ENCODE results near the gene FHOD1. TPM values are rescaled to one million over a fixed set of nuclear protein-coding genes. Genes with fewer than 3 reads are reported as not detected.

FHOD1 gene
- total RNA-seq, 1 experiment from 2014 or later: 96.4 TPM

DNA sequence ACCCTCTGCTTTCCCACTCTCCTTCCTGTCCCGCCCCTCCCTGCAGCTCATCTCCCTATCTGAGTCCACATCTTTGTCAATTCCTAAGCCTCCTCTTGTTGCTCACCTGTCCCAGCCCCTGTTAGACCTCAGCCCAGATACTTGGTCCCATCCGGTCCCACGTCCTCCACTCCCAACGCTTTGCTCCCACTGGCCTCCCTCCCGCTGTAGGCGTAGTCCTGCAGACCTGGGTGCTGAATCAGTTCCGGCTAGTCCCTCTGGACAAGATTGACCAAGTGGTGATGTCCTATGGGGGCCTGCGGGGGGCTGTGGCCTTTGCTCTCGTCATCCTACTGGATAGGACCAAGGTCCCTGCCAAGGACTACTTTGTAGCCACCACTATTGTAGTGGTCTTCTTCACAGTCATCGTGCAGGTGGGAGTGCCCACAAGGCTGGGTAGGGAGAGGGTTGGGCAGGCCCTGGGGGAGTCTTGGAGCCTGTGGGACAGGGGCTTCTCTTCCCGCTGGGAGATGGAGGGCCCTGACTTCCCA lies 9.5 kb upstream of the FHOD1 start:
- no peak for DNase-seq (ENCODE audit: low spot score)
- no peaks in the 10 kb centered on the region for H3K36me3 ChIP-seq (ENCODE audit: insufficient read depth, low read length, poor library complexity, severe bottlenecking)
- no peak overlapping the region for H3K27ac ChIP-seq (ENCODE audit: low read depth, low read length, poor library complexity, severe bottlenecking)
- intact Hi-C loops (cut with micrococcal nuclease; ENCODE audit: unreplicated experiment): no loop called here
- no TSS peak for BruUV-seq (replicated peaks)
- no peak for TF ChIP-seq EZH2 (IDR thresholded peaks at IDR 0.05; ENCODE audit: borderline replicate concordance, low read depth, low read length, poor library complexity, severe bottlenecking)
- TF ChIP-seq, protein P1, sequence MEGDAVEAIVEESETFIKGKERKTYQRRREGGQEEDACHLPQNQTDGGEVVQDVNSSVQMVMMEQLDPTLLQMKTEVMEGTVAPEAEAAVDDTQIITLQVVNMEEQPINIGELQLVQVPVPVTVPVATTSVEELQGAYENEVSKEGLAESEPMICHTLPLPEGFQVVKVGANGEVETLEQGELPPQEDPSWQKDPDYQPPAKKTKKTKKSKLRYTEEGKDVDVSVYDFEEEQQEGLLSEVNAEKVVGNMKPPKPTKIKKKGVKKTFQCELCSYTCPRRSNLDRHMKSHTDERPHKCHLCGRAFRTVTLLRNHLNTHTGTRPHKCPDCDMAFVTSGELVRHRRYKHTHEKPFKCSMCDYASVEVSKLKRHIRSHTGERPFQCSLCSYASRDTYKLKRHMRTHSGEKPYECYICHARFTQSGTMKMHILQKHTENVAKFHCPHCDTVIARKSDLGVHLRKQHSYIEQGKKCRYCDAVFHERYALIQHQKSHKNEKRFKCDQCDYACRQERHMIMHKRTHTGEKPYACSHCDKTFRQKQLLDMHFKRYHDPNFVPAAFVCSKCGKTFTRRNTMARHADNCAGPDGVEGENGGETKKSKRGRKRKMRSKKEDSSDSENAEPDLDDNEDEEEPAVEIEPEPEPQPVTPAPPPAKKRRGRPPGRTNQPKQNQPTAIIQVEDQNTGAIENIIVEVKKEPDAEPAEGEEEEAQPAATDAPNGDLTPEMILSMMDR (conservative IDR thresholded peaks at IDR 0.05; ENCODE audit: low read depth, low read length): no peak
- H3K9me3 ChIP-seq (ENCODE audit: low read depth, low read length, poor library complexity, severe bottlenecking): no peaks in the 10 kb centered on the region
- no peaks in the 10 kb centered on the region for H3K4me1 ChIP-seq (ENCODE audit: insufficient read depth, low read length, poor library complexity, severe bottlenecking)
- no peaks in the 10 kb centered on the region for H3K27me3 ChIP-seq (replicated peaks; ENCODE audit: insufficient read depth, low read depth, low read length, poor library complexity)
- CTCF ChIA-PET: no interaction called here
- POLR2A ChIA-PET (ENCODE audit: low non-redundant PET): no interaction called here
- H3K4me3 ChIP-seq (ENCODE audit: low read depth, low read length, poor library complexity, severe bottlenecking): no peak overlapping the region

DNA sequence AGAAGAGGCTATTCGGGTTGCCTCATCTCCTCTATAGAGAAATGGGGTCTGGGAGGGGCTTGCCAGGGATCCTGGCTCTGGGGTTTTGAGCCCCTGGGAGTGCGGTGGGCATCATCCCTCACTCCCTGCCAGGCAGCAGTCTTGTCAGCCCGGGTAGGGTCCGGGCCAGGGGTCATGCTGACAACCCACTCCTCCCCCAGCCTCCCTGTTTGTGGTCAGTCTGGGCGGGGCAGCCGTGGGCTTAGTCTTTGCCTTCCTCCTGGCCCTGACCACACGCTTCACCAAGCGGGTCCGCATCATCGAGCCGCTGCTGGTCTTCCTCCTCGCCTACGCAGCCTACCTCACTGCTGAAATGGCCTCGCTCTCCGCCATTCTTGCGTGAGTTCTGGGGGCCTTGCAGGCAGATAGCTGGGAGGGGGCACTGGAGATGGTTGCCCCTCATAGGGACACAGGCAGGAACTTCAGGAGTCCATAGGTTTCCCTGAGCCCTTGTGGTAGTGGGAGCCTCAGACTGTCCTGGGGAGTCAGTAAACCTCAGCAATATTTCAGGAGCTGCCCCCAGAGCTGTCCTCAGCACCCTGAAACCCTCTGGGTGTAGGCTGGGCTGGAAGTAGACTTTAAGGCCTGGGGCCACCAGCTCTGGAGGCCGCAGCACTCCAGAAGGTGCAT lies 8.4 kb upstream of the FHOD1 start:
- intact Hi-C loops (cut with micrococcal nuclease; ENCODE audit: unreplicated experiment): no loop called here
- Histone ChIP-seq H3K36me3 (ENCODE audit: insufficient read depth, low read length, poor library complexity, severe bottlenecking) (no peaks in the 10 kb centered on the region), H3K4me3 (ENCODE audit: low read depth, low read length, poor library complexity, severe bottlenecking) (no peak overlapping the region), H3K9me3 (ENCODE audit: low read depth, low read length, poor library complexity, severe bottlenecking) (no peaks in the 10 kb centered on the region), H3K4me1 (ENCODE audit: insufficient read depth, low read length, poor library complexity, severe bottlenecking) (no peaks in the 10 kb centered on the region), H3K27ac (ENCODE audit: low read depth, low read length, poor library complexity, severe bottlenecking) (no peak overlapping the region), H3K27me3 (replicated peaks; ENCODE audit: insufficient read depth, low read depth, low read length, poor library complexity) (no peaks in the 10 kb centered on the region)
- POLR2A ChIA-PET (ENCODE audit: low non-redundant PET): no interaction called here
- no TSS peak for BruUV-seq (replicated peaks)
- TF ChIP-seq EZH2 (IDR thresholded peaks at IDR 0.05; ENCODE audit: borderline replicate concordance, low read depth, low read length, poor library complexity, severe bottlenecking): no peak
- TF ChIP-seq, protein P1 (conservative IDR thresholded peaks at IDR 0.05; ENCODE audit: low read depth, low read length): no peak
- no peak for DNase-seq (ENCODE audit: low spot score)
- CTCF ChIA-PET: no interaction called here

DNA sequence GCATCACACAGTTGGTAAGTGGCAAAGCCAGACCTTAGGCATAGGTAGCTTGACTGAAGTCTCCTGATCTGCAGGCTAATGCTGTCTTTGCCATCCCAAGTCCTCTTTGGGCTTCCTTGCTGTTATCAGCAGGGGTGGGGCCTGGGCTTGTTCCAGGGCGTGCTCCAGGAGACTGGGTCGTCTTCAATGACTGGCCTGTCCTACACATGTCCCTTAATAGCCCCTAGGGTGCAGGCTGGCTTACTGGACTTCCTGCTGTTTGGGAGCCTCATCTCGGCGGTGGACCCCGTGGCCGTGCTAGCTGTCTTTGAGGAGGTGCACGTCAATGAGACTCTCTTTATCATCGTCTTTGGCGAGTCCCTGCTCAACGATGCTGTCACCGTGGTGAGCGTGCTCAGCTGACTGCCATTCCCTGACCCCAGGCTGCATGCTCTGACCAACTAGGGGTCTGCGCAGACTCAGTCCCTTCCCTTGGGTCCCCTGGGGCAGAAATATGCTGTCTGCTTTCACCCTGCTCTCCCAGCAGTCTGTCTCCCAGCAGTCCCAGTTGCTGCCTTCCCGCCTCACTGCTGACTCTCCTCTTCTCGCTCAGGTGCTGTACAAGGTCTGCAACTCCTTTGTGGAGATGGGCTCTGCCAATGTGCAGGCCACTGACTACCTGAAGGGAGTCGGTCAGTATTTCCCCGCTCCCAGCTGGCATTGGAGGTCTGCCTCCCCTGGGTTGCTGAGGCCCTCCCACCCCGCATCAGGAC lies 7.7 kb upstream of the FHOD1 start:
- H3K9me3 ChIP-seq (ENCODE audit: low read depth, low read length, poor library complexity, severe bottlenecking): no peaks in the 10 kb centered on the region
- no peaks in the 10 kb centered on the region for H3K36me3 ChIP-seq (ENCODE audit: insufficient read depth, low read length, poor library complexity, severe bottlenecking)
- no peaks in the 10 kb centered on the region for H3K27me3 ChIP-seq (replicated peaks; ENCODE audit: insufficient read depth, low read depth, low read length, poor library complexity)
- no peak for DNase-seq (ENCODE audit: low spot score)
- no peak overlapping the region for H3K27ac ChIP-seq (ENCODE audit: low read depth, low read length, poor library complexity, severe bottlenecking)
- intact Hi-C loops (cut with micrococcal nuclease; ENCODE audit: unreplicated experiment): no loop called here
- peaks cover 2% of the 10 kb centered on the region for H3K4me1 ChIP-seq (ENCODE audit: insufficient read depth, low read length, poor library complexity, severe bottlenecking)
- ChIA-PET POLR2A (ENCODE audit: low non-redundant PET) (no interaction called here), CTCF (no interaction called here)
- TF ChIP-seq EZH2 (IDR thresholded peaks at IDR 0.05; ENCODE audit: borderline replicate concordance, low read depth, low read length, poor library complexity, severe bottlenecking): no peak
- TF ChIP-seq, protein P1 (conservative IDR thresholded peaks at IDR 0.05; ENCODE audit: low read depth, low read length): no peak
- BruUV-seq (replicated peaks): no TSS peak
- H3K4me3 ChIP-seq (ENCODE audit: low read depth, low read length, poor library complexity, severe bottlenecking): no peak overlapping the region
